C4-2B (cell line): ENCODE data around the gene USP25.

Source experiments
- CTCF ChIP-seq: fragments of 450-650 bp; conservative IDR thresholded peaks from 2 replicates; pipeline ENCODE4 v1.5.1; 2017; ENCODE audit warnings: mild to moderate bottlenecking
- ZFX ChIP-seq: fragments of 450-650 bp; IDR thresholded peaks from 2 replicates; pipeline ENCODE4 v1.6.1; 2017

GRCh38 chr21:15718711-15719110 lies 11.1 kb upstream of the USP25 start:
- TF ChIP-seq CTCF = no peak
- no peak for TF ChIP-seq ZFX
